ENCODE measurements around the gene CHD3. TPM values are rescaled to one million over a fixed set of nuclear protein-coding genes. Genes with fewer than 3 reads are reported as not detected.

CHD3 gene
- total RNA-seq, 4 donors from 2014 or later, result 14.8 to 41.4 (median 31.3) TPM

- TF ChIP-seq CTCF (IDR thresholded peaks at IDR 0.05; ENCODE audit: low read depth), result no peak
These were observed 25.7 kb upstream of the CHD3 start for GRCh38 chr17:7862692-7863437.

GRCh38 chr17:7864995-7865650, 23.5 kb upstream of the CHD3 start:
- no peak for TF ChIP-seq CTCF (IDR thresholded peaks at IDR 0.05; ENCODE audit: low read depth)

- TF ChIP-seq CTCF (IDR thresholded peaks at IDR 0.05; ENCODE audit: low read depth), result no peak
These were observed 20.7 kb upstream of the CHD3 start for GRCh38 chr17:7867881-7868329.

- no peak for TF ChIP-seq CTCF (IDR thresholded peaks at IDR 0.05; ENCODE audit: low read depth)
These were observed 15.5 kb upstream of the CHD3 start for GRCh38 chr17:7873051-7873450.

GRCh38 chr17:7875804-7876370, 12.7 kb upstream of the CHD3 start:
- TF ChIP-seq CTCF (IDR thresholded peaks at IDR 0.05; ENCODE audit: low read depth), result no peak

GRCh38 chr17:7878234-7878633, 10.4 kb upstream of the CHD3 start:
- TF ChIP-seq CTCF (IDR thresholded peaks at IDR 0.05; ENCODE audit: low read depth), result no peak

Data from subcutaneous adipose tissue (tissue), 4 donors.